ENCODE results near the gene CCS. TPM values are rescaled to one million over a fixed set of nuclear protein-coding genes. Genes with fewer than 3 reads are reported as not detected.

Gene CCS
- total and polyA plus RNA-seq, 2 of the 4 experiments (the other 2 are of a cell fraction) = 20.1 to 53.0 TPM

DNA sequence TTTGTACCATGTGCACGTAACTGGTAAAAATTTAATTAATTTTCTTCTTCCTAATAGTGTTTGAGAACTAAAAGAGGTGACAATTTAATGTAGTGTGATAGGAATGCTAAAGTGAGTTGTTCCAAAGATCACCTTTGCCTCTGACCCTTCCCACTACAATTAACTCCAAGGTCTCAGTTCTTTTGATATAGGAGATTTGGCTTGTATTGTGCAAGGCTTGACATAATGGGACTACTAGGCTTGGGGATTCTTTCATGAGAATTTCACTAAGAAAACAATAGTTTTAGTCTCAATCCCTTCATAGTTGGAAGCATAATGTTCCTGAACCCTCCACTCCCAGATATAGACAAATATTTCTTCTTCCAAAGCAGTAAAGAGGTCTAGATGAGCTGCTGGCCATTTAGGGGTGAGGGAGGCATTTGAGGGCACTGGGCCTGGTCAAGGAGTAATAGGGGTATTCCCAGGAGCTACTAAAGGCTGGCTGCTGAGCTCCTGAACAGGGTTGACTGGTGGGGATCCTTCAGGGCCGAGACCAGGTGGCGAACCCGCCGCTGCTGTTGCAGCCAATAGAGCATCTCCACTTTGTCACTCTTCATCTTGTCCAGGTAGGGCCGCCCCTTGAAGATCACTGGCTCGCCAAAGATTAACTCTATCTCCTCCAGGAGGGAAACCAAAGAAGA lies 2.8 kb upstream of the CCS start:
- in situ Hi-C loops (cut with MboI; ENCODE audit: low sequenced_read_pairs) = no loop called here

More for the DNA sequence above, 2.8 kb upstream of the CCS start:
- Histone ChIP-seq H2BK5ac (ENCODE audit: low read depth, low read length, poor library complexity, severe bottlenecking) (no peak overlapping the region), H3K14ac (replicated peaks; ENCODE audit: low read depth, low read length) (no peak overlapping the region), H3K56ac (ENCODE audit: extremely low read depth, insufficient read depth, low read length) (no peak overlapping the region), H2AK5ac (ENCODE audit: low read depth, low read length) (no peak overlapping the region), H3K4me3 (ENCODE audit: insufficient read depth, low read depth, low read length) (no peak overlapping the region), H3K36me3 (ENCODE audit: control insufficient read depth, insufficient read depth, low read length) (no peaks in the 10 kb centered on the region), H3K4me1 (ENCODE audit: control insufficient read depth, insufficient read depth, low read length) (peaks cover 5% of the 10 kb centered on the region; the same call in 1 of the 2 replicates), H2BK20ac (ENCODE audit: low read depth, low read length) (no peak overlapping the region), H4K8ac (ENCODE audit: low read depth in 2 of 2, low read length in 2 of 2) (no peak overlapping the region), H2BK120ac (ENCODE audit: low read depth, low read length) (no peak overlapping the region), H3K9ac (ENCODE audit: low read depth, low read length) (no peak overlapping the region), H3K27me3 (ENCODE audit: control insufficient read depth, insufficient read depth, low read length) (peaks cover 4% of the 10 kb centered on the region; the same call in 1 of the 2 replicates), H3K9me1 (ENCODE audit: insufficient read depth, low read length) (peaks cover 12% of the 10 kb centered on the region), H3K9me3 (ENCODE audit: control insufficient read depth, insufficient read depth, low read length) (no peaks in the 10 kb centered on the region), H3K79me1 (ENCODE audit: low read depth in 1 of 2, low read length in 2 of 2) (peaks cover 14 to 19% of the 10 kb centered on the region in 2 experiments), H2AFZ (replicated peaks; ENCODE audit: low read length, poor library complexity) (no peak overlapping the region), H3K23ac (ENCODE audit: low read depth, low read length) (no peak overlapping the region), H3K27ac (ENCODE audit: insufficient read depth, low read length) (no peak overlapping the region), H3K4me2 (ENCODE audit: low read depth, low read length) (no peak overlapping the region), H4K20me1 (ENCODE audit: insufficient read depth, low read length) (no peaks in the 10 kb centered on the region), H3K4ac (ENCODE audit: low read depth, low read length) (no peak overlapping the region), H4K5ac (ENCODE audit: low read depth, low read length) (no peak overlapping the region), H4K91ac (ENCODE audit: insufficient read depth, low read depth, low read length) (no peak overlapping the region), H2BK15ac (ENCODE audit: low read depth, low read length) (no peak overlapping the region), H3K18ac (ENCODE audit: low read depth, low read length) (no peak overlapping the region), H2AK9ac (replicated peaks; ENCODE audit: low read depth, low read length, poor library complexity) (no peak overlapping the region)
- POLR2A ChIA-PET (ENCODE audit: unreplicated experiment) = no interaction called here
- no TSS peak for BruUV-seq (replicated peaks)
- CTCF ChIA-PET = interaction anchor here (0.6 to 1.4 kb wide), 2 partner anchors 88 to 585 kb away, joined by 4 read pairs; no protein-coding TSS in a partner anchor
- dilution Hi-C loops (cut with HindIII; ENCODE audit: low sequenced_read_pairs, unreplicated experiment) = no loop called here
- intact Hi-C loops (cut with micrococcal nuclease) = no loop called here
- 100% methylated on average over 1 of the region's 7 CpGs; no CpG with 5 or more reads in 1 of the 2 experiments for WGBS, 2 experiments (ENCODE audit: extremely low coverage in 2 of 2, insufficient read length in 1 of 2)
- DNase-seq (no peak), ATAC-seq (ENCODE audit: low read depth) (no peak)
- TF ChIP-seq MAZ (IDR thresholded peaks at IDR 0.05; ENCODE audit: borderline replicate concordance, low read depth, low read length) (no peak), FOS (IDR thresholded peaks at IDR 0.05; ENCODE audit: low read depth, low read length) (no peak), SMC3 (IDR thresholded peaks at IDR 0.05; ENCODE audit: low read depth, low read length) (no peak), CEBPB (IDR thresholded peaks at IDR 0.05; ENCODE audit: low read depth, low read length) (no peak), NFE2L2 (IDR thresholded peaks at IDR 0.05; ENCODE audit: low read depth, low read length) (no peak), MAFK (IDR thresholded peaks at IDR 0.05; ENCODE audit: low read depth, low read length) (no peak), RAD21 (IDR thresholded peaks at IDR 0.05; ENCODE audit: low read length) (no peak), BHLHE40 (IDR thresholded peaks at IDR 0.05; ENCODE audit: low read depth, low read length) (no peak), CHD1 (IDR thresholded peaks at IDR 0.05; ENCODE audit: low read depth, low read length) (no peak), ELK1 (IDR thresholded peaks at IDR 0.05; ENCODE audit: borderline replicate concordance, low read depth, low read length) (no peak), RCOR1 (IDR thresholded peaks at IDR 0.05; ENCODE audit: insufficient replicate concordance, low read length) (no peak), POLR2A (IDR thresholded peaks at IDR 0.05; ENCODE audit: low read depth, low read length) (no peak)

Measured in IMR-90 (cell line).